Measurements from ENCODE around the gene ANGPTL2.

ANGPTL2 gene

DNA sequence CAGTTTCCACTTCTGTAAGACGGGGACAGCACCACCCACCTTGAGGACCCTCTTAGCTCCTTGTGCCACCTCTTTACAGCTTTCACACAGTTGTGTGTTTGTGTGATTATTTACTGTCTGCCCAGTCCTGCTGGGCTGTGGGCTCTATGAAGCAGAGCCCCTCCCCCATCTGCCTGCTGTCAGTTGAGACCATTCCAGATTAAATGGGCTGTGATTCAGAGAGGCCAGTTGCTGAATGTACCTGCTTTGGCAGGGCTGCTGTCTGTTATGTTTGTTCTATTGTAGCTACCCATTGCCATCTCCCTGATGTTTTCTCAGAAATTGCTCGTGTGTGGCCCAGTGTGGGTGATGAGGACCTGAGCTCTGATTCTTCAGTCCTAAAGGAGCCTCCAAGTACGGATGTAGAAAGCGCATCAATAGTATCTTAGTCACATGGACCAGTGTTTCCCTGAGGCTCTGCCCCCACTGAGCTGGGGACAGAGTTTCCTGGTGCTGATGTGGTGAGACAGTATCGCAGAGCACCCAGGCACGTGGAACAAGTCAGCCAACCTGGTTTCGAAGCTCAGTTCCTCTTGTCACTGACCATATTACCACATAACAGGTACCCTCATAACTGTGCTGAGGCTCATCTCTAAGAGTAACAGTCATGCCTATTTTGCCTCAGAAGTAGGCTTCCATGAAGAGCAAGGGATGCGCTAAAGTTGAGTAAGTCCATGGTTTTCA lies 3.7 kb downstream of the ANGPTL2 start (continued):
- TF ChIP-seq, protein P1, sequence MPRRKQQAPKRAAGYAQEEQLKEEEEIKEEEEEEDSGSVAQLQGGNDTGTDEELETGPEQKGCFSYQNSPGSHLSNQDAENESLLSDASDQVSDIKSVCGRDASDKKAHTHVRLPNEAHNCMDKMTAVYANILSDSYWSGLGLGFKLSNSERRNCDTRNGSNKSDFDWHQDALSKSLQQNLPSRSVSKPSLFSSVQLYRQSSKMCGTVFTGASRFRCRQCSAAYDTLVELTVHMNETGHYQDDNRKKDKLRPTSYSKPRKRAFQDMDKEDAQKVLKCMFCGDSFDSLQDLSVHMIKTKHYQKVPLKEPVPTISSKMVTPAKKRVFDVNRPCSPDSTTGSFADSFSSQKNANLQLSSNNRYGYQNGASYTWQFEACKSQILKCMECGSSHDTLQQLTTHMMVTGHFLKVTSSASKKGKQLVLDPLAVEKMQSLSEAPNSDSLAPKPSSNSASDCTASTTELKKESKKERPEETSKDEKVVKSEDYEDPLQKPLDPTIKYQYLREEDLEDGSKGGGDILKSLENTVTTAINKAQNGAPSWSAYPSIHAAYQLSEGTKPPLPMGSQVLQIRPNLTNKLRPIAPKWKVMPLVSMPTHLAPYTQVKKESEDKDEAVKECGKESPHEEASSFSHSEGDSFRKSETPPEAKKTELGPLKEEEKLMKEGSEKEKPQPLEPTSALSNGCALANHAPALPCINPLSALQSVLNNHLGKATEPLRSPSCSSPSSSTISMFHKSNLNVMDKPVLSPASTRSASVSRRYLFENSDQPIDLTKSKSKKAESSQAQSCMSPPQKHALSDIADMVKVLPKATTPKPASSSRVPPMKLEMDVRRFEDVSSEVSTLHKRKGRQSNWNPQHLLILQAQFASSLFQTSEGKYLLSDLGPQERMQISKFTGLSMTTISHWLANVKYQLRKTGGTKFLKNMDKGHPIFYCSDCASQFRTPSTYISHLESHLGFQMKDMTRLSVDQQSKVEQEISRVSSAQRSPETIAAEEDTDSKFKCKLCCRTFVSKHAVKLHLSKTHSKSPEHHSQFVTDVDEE (CRISPR knock-in tag; IDR thresholded peaks at IDR 0.05), result no peak
- no peak for TF ChIP-seq GLIS3 (CRISPR knock-in tag; IDR thresholded peaks at IDR 0.05)

DNA sequence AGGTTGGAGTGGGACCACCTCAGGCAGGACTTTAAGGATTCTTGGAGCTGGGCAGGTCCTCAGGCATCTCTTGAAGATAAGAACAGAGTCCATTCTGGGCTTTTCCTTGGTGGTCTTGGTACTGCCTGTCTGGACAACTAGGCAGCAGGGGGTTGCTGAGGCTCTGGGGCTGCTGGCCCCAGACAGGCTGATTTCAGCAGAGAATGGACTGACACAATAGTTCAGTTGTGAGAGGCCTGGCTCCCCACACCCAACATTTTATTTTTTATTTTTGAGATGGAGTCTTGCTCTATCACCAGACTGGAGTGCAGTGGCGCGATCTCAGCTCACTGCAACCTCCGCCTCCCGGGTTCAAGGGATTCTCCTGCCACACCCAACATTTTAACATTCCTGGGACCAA lies 4.6 kb downstream of the ANGPTL2 start:
- no peak for ATAC-seq
- TF ChIP-seq, protein P1 (CRISPR knock-in tag; IDR thresholded peaks at IDR 0.05), result no peak
- no peak for TF ChIP-seq ZNF565 (CRISPR knock-in tag; conservative IDR thresholded peaks at IDR 0.05; ENCODE audit: low read depth)
- no peak for TF ChIP-seq TCF4 (CRISPR knock-in tag; IDR thresholded peaks at IDR 0.05; ENCODE audit: borderline replicate concordance)

DNA sequence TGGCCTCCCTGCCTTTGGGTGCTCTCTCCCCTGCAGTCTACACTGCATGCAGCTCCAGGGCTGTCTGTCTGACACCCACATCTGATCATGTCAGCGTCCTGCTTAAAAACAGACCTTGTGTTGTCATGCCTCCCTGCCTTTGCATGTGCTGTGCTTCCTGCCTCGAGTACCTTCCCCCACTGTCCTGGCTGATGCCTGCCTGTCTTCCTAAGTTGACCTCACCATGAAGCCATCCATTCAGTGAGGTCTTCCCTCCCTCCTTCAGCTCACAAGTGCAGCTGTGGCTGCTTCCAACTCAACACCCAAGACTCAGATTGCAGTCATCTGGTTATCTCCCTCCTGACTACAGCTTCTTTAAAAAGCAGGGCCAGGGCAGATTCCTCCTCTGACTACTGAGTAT lies 5.5 kb downstream of the ANGPTL2 start:
- no peak for ATAC-seq
- no peak for TF ChIP-seq CSDC2 (CRISPR knock-in tag; IDR thresholded peaks at IDR 0.05)
- TF ChIP-seq ESRRG (CRISPR knock-in tag; IDR thresholded peaks at IDR 0.05), result no peak
- no peak for TF ChIP-seq ZNF8 (CRISPR knock-in tag; IDR thresholded peaks at IDR 0.05)
- TF ChIP-seq, protein P2, sequence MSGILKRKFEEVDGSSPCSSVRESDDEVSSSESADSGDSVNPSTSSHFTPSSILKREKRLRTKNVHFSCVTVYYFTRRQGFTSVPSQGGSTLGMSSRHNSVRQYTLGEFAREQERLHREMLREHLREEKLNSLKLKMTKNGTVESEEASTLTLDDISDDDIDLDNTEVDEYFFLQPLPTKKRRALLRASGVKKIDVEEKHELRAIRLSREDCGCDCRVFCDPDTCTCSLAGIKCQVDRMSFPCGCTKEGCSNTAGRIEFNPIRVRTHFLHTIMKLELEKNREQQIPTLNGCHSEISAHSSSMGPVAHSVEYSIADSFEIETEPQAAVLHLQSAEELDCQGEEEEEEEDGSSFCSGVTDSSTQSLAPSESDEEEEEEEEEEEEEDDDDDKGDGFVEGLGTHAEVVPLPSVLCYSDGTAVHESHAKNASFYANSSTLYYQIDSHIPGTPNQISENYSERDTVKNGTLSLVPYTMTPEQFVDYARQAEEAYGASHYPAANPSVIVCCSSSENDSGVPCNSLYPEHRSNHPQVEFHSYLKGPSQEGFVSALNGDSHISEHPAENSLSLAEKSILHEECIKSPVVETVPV (CRISPR knock-in tag; IDR thresholded peaks at IDR 0.05), result no peak

DNA sequence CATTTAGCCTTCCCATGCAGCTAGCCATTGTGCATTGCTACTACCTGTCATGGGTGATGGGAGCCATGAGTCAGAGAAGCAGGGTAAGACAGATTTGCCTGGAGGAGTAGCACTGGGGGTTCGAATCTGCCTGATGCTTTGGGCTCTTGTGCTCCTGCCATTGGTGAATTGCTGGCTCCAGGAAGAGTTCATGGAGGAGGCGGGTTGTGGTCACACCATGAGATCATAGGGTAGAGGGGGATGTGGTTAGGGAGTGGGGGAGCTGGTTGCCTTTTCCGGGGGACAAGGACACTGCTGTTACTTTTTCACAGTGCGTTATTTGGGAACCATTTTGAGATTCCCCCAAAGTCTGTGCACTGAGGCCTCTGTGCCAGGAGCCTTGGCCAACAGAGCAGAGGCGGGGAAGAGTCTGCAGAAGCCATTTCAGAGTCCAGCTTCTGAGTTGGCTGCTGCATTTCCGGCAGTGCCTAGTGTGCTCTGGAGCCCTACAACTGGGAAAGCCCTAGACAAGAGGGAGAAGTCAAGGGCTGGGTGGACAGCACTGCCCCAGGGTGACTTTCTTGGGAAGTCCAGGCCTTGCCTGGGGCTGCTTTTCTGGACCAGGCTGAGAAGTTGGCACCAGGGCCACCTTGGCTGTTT lies 6.2 kb downstream of the ANGPTL2 start:
- no peak for ATAC-seq
- no peak for TF ChIP-seq ISL1 (CRISPR knock-in tag; IDR thresholded peaks at IDR 0.05)
- TF ChIP-seq, protein P1 (CRISPR knock-in tag; IDR thresholded peaks at IDR 0.05), result no peak
- TF ChIP-seq, protein P3, sequence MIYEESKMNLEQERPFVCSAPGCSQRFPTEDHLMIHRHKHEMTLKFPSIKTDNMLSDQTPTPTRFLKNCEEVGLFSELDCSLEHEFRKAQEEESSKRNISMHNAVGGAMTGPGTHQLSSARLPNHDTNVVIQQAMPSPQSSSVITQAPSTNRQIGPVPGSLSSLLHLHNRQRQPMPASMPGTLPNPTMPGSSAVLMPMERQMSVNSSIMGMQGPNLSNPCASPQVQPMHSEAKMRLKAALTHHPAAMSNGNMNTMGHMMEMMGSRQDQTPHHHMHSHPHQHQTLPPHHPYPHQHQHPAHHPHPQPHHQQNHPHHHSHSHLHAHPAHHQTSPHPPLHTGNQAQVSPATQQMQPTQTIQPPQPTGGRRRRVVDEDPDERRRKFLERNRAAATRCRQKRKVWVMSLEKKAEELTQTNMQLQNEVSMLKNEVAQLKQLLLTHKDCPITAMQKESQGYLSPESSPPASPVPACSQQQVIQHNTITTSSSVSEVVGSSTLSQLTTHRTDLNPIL (CRISPR knock-in tag; IDR thresholded peaks at IDR 0.05; ENCODE audit: low read depth), result no peak
- no peak for TF ChIP-seq OSR1 (CRISPR knock-in tag; IDR thresholded peaks at IDR 0.05)
- TF ChIP-seq ZC3H10 (CRISPR knock-in tag; IDR thresholded peaks at IDR 0.05), result no peak
- no peak for TF ChIP-seq CSDC2 (CRISPR knock-in tag; IDR thresholded peaks at IDR 0.05)
- TF ChIP-seq ZFP30 (CRISPR knock-in tag; IDR thresholded peaks at IDR 0.05), result no peak
- TF ChIP-seq ZNF565 (CRISPR knock-in tag; conservative IDR thresholded peaks at IDR 0.05; ENCODE audit: low read depth), result no peak
- TF ChIP-seq ARNTL (CRISPR knock-in tag; IDR thresholded peaks at IDR 0.05; ENCODE audit: borderline replicate concordance, low read depth), result no peak
- TF ChIP-seq ESRRG (CRISPR knock-in tag; IDR thresholded peaks at IDR 0.05), result no peak
- no peak for TF ChIP-seq RARB (CRISPR knock-in tag; IDR thresholded peaks at IDR 0.05)
- TF ChIP-seq, protein P2 (CRISPR knock-in tag; IDR thresholded peaks at IDR 0.05), result no peak
- TF ChIP-seq SNAI2 (CRISPR knock-in tag; IDR thresholded peaks at IDR 0.05), result no peak
- no peak for TF ChIP-seq GLIS3 (CRISPR knock-in tag; IDR thresholded peaks at IDR 0.05)
- TF ChIP-seq BACH2 (CRISPR knock-in tag; IDR thresholded peaks at IDR 0.05; ENCODE audit: borderline replicate concordance), result no peak
- TF ChIP-seq TOX (CRISPR knock-in tag; IDR thresholded peaks at IDR 0.05; ENCODE audit: borderline replicate concordance), result no peak
- TF ChIP-seq ZFP3 (CRISPR knock-in tag; IDR thresholded peaks at IDR 0.05), result no peak
- no peak for TF ChIP-seq TCF4 (CRISPR knock-in tag; IDR thresholded peaks at IDR 0.05; ENCODE audit: borderline replicate concordance)
